ENCODE results near the gene PIP4P1. TPM values are rescaled to one million over a fixed set of nuclear protein-coding genes. Genes with fewer than 3 reads are reported as not detected.

The PIP4P1 gene
- total and polyA plus RNA-seq, 2 of the 13 experiments (the other 11 are each of a cell fraction or from before 2014, with no cell fraction given) = 33.4 to 47.0 TPM

- Histone ChIP-seq H4K20me1 (ENCODE audit: insufficient read depth, low read length) (no peaks in the 10 kb centered on the region), H3K4me1 (ENCODE audit: insufficient read depth, low read length) (peaks cover 8% of the 10 kb centered on the region; the same call in 1 of the 2 replicates), H3K27me3 (ENCODE audit: control insufficient read depth in 1 of 2, insufficient read depth in 2 of 2, low read length in 2 of 2) (peaks cover 1 to 9% of the 10 kb centered on the region in 2 experiments; a peak in 3 of 5 replicates), H3K27ac (ENCODE audit: extremely low read length, insufficient read depth, low read length) (no peak overlapping the region), H3K4me2 (ENCODE audit: low read depth, low read length) (no peak overlapping the region), H3K4me3 (replicated peaks in 1 of 3; ENCODE audit: insufficient read depth in 1 of 3, low read depth in 2 of 3, low read length in 3 of 3) (no peak overlapping the region), H3K79me2 (ENCODE audit: insufficient read depth, low read length) (no peaks in the 10 kb centered on the region), H3K9ac (ENCODE audit: insufficient read depth, low read depth, low read length) (no peak overlapping the region), H3K36me3 (replicated peaks in 1 of 2; ENCODE audit: control insufficient read depth in 1 of 2, insufficient read depth in 2 of 2, low read length in 2 of 2) (no peaks in the 10 kb centered on the region), H2AFZ (ENCODE audit: low read length) (no peak overlapping the region), H3K9me3 (ENCODE audit: low read length) (no peaks in the 10 kb centered on the region)
- TF ChIP-seq DMTF1 (CRISPR knock-in tag; IDR thresholded peaks at IDR 0.05) (no peak), MAFK (conservative IDR thresholded peaks at IDR 0.05 in 1 of 2, IDR thresholded peaks at IDR 0.05 in 1 of 2; ENCODE audit: low read length in 2 of 2) (0 out of 4 replicates have a peak, but pooled peaks of 1 of the 2 experiments have one; percentile 1)
- WGBS (ENCODE audit: low lambda C conversion rate) = 33% methylated on average over 4 of the region's 4 CpGs
- POLR2A ChIA-PET = interaction anchor here (1.2 kb wide), 1 partner anchor 21 kb away, joined by 3 read pairs; no protein-coding TSS in a partner anchor
- in situ Hi-C loops (cut with HindIII; ENCODE audit: extremely low pct_ligation_motif_present, low pct_unique_long_range_greater_than_20kb) = no loop called here
- no peak for DNase-seq (ENCODE audit: low spot score)
- CTCF ChIA-PET (ENCODE audit: low intra/inter-chr PET ratio, low total read pairs) = no interaction called here
- ATAC-seq = no peak
- intact Hi-C loops (cut with micrococcal nuclease; ENCODE audit: unreplicated experiment) = no loop called here
- FAIRE-seq = no peak
- no TSS peak for BruUV-seq (replicated peaks)
Observed at GRCh38 chr14:20436363-20436755, 24.9 kb downstream of the PIP4P1 start.

- intact Hi-C loops (cut with micrococcal nuclease; ENCODE audit: unreplicated experiment) (no loop called here), in situ Hi-C loops (cut with HindIII; ENCODE audit: extremely low pct_ligation_motif_present, low pct_unique_long_range_greater_than_20kb) (no loop called here)
- Histone ChIP-seq H4K20me1 (ENCODE audit: insufficient read depth, low read length) (no peaks in the 10 kb centered on the region), H3K36me3 (replicated peaks in 1 of 2; ENCODE audit: control insufficient read depth in 1 of 2, insufficient read depth in 2 of 2, low read length in 2 of 2) (no peaks in the 10 kb centered on the region), H3K79me2 (ENCODE audit: insufficient read depth, low read length) (no peaks in the 10 kb centered on the region), H2AFZ (ENCODE audit: low read length) (no peak within 1 kb of the TSS), H3K4me2 (ENCODE audit: low read depth, low read length) (no peak within 1 kb of the TSS), H3K27ac (ENCODE audit: extremely low read length, insufficient read depth, low read length) (no peak within 1 kb of the TSS), H3K4me1 (ENCODE audit: insufficient read depth, low read length) (peaks cover 11% of the 10 kb centered on the region; the same call in 1 of the 2 replicates), H3K4me3 (replicated peaks in 1 of 3; ENCODE audit: insufficient read depth in 1 of 3, low read depth in 2 of 3, low read length in 3 of 3) (no peak within 1 kb of the TSS), H3K27me3 (ENCODE audit: control insufficient read depth in 1 of 2, insufficient read depth in 2 of 2, low read length in 2 of 2) (peaks cover 1 to 9% of the 10 kb centered on the region in 2 experiments; a peak in 3 of 5 replicates), H3K9me3 (ENCODE audit: low read length) (no peaks in the 10 kb centered on the region), H3K9ac (ENCODE audit: insufficient read depth, low read depth, low read length) (no peak within 1 kb of the TSS)
- CTCF ChIA-PET (ENCODE audit: low intra/inter-chr PET ratio, low total read pairs) = no interaction called here
- no peak for ATAC-seq
- no peak for FAIRE-seq
- no peak for DNase-seq (ENCODE audit: low spot score)
- POLR2A ChIA-PET = interaction anchor here (0.9 to 1.2 kb wide), 2 partner anchors 19 to 20 kb away, joined by 3 read pairs; partner anchors contain the start of gene APEX1
- BruUV-seq (replicated peaks) = no TSS peak
- WGBS (ENCODE audit: low lambda C conversion rate) = 70% methylated on average over 17 of the region's 17 CpGs
- no peak for TF ChIP-seq FOXA1 (IDR thresholded peaks at IDR 0.05)
- no peak for TF ChIP-seq FOXA1 (CRISPR knock-in tag; IDR thresholded peaks at IDR 0.05)
- TF ChIP-seq PPARG (CRISPR knock-in tag; conservative IDR thresholded peaks at IDR 0.05) = no peak
- TF ChIP-seq ASH2L (IDR thresholded peaks at IDR 0.05; ENCODE audit: insufficient read length, low read depth, low read length) = no peak
- no peak for TF ChIP-seq TCF7L2 (IDR thresholded peaks at IDR 0.05; ENCODE audit: low read depth, low read length)
- no peak for TF ChIP-seq KDM1A (CRISPR knock-in tag; IDR thresholded peaks at IDR 0.05)
- no peak for TF ChIP-seq FOXP1 (IDR thresholded peaks at IDR 0.05)
- TF ChIP-seq FOXP1 (CRISPR knock-in tag; IDR thresholded peaks at IDR 0.05) = no peak
- no peak for TF ChIP-seq ZNF709 (CRISPR knock-in tag; IDR thresholded peaks at IDR 0.05)
- no peak for TF ChIP-seq HNRNPLL (IDR thresholded peaks at IDR 0.05; ENCODE audit: low read depth, low read length, poor library complexity, severe bottlenecking)
- no peak for TF ChIP-seq THAP8 (CRISPR knock-in tag; IDR thresholded peaks at IDR 0.05; ENCODE audit: borderline replicate concordance)
Observed at GRCh38 chr14:20435582-20436362, 25.5 kb downstream of the PIP4P1 start, which contains the start of gene KLHL33. Gene KLHL33, minus strand, starts transcription at chr14:20436166. Its CDS starts 355 bp downstream, at chr14:20435811.
